HL-60/S4 (cell line): Measurements from ENCODE around the gene SLC38A9.
"Not testable (repeated sequence)": the region's sequence is repeated elsewhere in the genome, so short reads cannot be mapped to it uniquely, and the experiment has no call there.

Experiments used
- in situ Hi-C: fragments of 300-500 bp; cut with MboI; formaldehyde crosslinking; loops from 2 replicates; pipeline ENCODE4 v1.14.3; 2022; ENCODE audit warnings: low sequenced_read_pairs

The SLC38A9 gene, protein sequence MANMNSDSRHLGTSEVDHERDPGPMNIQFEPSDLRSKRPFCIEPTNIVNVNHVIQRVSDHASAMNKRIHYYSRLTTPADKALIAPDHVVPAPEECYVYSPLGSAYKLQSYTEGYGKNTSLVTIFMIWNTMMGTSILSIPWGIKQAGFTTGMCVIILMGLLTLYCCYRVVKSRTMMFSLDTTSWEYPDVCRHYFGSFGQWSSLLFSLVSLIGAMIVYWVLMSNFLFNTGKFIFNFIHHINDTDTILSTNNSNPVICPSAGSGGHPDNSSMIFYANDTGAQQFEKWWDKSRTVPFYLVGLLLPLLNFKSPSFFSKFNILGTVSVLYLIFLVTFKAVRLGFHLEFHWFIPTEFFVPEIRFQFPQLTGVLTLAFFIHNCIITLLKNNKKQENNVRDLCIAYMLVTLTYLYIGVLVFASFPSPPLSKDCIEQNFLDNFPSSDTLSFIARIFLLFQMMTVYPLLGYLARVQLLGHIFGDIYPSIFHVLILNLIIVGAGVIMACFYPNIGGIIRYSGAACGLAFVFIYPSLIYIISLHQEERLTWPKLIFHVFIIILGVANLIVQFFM

GRCh38 chr5:55712023-55712859 lies at the start of gene SLC38A9:
TSS of gene SLC38A9 (minus strand) at chr5:55712324. CDS start at chr5:55697958, 14,366 bp downstream.
- in situ Hi-C loops = no loop called here

DNA sequence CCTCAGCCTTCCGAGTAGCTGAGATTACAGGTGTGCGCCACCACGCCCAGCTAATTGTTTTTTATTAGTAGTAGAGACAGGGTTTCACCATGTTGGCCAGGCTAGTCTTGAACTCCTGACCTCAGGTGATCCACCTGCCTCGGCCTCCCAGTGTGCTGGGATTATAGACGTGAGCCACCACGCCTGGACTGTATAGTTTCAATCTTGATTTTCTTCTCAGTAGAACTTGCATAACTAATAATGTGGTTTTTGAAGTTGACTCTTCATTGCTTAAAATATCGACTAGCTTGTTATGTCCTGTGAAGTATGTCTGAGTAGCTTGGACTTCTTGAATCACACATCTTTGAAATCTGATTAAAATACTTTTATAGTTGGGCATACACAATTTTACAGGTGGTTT lies 49.6 kb upstream of the SLC38A9 start:
- in situ Hi-C loops = not testable (repeated sequence)

DNA sequence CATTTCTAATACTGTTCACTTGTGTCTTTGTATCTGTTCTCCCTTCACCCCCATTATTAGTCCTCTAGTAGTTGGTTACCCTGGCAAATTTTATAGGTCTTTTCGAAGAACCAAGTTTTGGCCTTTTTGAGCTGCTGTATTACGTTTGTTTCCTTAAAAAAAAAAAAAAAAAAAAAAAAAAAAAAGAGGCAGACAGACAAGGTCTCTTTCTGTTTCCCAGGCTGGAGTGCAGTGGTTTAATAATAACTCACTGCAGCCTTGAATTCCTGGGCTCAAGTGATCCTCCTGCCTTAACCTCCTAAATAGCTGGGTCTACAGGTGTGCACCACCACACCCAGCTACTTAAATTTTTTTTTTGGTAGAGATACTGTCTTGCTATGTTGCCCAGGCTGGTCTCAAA lies 46.6 kb upstream of the SLC38A9 start:
- in situ Hi-C loops = no loop called here

- in situ Hi-C loops = no loop called here
Measured at GRCh38 chr5:55758231-55758630, 46.1 kb upstream of the SLC38A9 start.

DNA sequence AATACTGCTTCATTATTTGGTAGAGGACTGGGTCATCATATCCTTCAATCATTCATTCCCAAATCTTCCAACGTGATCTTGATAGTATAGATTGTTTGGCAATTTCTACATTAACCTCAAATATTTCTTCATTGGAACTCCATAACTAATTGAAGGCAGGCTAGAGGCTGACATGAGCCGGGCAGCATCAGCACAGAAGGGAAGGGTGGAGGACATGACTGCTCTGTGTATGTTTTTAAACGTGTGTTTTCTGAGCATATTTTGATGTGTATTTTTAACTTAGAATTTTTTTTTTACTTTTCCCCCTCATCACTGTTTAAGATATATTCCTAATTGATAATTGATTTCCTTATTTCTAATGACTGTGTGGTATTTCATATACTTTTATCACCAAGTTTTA lies 38.4 kb upstream of the SLC38A9 start:
- in situ Hi-C loops = no loop called here

DNA sequence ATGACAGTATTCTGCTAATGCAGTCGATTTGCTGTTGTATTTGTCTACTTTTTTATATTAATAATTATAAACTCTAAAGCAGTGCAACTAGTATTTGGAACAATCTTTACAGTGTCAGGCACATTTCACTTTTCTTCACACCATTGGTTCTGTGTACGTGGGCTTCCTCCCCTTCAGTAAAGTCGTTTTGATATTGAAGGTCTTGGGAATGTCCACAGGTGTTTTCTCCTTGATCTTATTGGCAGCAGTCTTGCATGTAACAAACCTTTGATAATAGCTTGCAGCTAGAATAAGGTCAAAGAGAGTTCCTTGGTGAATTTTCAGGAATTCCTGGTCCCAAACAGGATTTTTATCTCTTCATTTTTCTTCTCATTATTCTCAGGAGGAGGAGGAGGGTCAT lies 37.9 kb upstream of the SLC38A9 start:
- in situ Hi-C loops = no loop called here

DNA sequence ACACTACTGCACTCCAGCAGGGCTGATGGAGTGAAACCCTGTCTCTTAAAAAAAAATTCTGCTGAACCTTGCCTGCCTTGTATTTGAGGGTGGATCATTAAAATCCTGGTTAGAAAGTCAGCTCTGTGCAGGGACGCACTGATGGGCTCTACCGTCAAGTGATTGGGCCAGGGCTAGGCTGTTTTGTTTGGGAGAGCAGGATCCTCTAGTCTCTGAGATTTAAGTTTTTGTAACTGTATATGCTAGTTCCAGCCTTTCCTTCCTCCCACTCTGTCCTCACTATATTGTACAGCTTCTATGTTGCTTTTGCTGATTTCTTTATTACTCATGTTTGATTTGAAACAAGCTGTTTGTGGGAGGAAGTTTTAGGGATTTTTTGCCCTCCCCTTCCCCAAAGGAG lies 37.3 kb upstream of the SLC38A9 start:
- in situ Hi-C loops = no loop called here

GRCh38 chr5:55747778-55748318 lies 35.7 kb upstream of the SLC38A9 start:
- in situ Hi-C loops = no loop called here

- in situ Hi-C loops = no loop called here
Measured at GRCh38 chr5:55742778-55743177, 30.7 kb upstream of the SLC38A9 start.

DNA sequence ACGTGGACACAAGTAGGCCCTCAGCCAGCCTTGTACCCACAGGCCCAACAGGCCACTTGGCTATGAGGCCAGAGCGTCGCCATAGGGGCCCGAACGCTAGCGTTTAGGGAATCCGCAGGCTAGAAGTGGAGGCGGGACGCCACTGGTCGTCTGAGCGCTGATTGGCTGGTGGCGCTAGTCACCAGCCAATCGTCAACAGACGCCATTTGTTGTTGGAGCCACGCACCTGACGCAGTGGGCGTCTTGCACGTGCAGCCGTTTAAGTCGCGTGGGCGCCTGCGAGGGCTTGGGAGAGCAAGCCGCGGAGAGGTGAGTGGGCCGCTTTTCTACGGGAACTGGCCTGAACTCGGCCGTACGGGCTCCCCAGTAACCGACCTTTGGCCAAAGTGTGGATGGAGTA lies 25.7 kb upstream of the SLC38A9 start, which contains the start of gene DDX4:
TSS of gene DDX4 (plus strand) at position 269 of the 400 bp plus-strand sequence. CDS start 903 bp downstream, outside the sequence.
- in situ Hi-C loops = no loop called here

DNA sequence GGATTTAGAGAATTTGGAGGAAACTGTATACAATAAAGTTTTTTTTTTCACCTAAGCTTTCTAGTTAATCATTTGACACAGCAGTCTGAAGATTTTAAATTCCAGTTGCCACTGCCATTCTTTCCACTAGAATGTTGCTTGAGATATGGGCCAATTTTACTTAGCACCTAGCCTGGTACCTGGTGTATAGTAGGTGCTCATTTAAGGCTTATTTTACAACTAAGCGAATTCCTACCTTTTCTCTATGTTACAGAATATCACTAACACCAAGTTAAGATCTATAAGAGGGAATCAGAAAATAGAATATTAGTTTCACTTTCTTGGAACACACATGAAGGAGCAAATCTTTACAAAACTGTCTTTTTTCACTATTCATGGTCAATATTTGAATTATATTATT lies 22.5 kb upstream of the SLC38A9 start:
- in situ Hi-C loops = no loop called here

- in situ Hi-C loops = no loop called here
Measured at GRCh38 chr5:55732585-55732984, 20.5 kb upstream of the SLC38A9 start.

DNA sequence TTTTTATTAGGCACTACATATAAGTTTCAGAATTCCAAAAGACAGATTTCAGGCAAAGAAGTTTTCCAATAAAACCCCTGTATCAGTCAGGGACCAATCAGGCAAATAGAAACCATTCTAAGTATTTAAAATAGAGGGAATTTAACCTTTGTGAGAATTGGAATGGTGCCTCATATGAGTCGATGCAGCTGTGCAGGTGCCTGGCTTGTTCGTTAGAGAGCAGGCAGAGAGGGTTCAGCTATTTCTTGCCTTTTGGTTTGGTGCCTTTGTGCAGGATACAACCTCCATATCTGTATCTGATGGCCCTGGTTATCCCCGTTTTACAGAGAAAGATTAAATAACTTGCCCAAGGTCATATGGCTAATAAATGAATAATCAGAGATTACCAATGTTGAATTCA lies 19.7 kb upstream of the SLC38A9 start:
- in situ Hi-C loops = no loop called here

- in situ Hi-C loops = no loop called here
Measured at GRCh38 chr5:55724281-55724680, 12.2 kb upstream of the SLC38A9 start.

DNA sequence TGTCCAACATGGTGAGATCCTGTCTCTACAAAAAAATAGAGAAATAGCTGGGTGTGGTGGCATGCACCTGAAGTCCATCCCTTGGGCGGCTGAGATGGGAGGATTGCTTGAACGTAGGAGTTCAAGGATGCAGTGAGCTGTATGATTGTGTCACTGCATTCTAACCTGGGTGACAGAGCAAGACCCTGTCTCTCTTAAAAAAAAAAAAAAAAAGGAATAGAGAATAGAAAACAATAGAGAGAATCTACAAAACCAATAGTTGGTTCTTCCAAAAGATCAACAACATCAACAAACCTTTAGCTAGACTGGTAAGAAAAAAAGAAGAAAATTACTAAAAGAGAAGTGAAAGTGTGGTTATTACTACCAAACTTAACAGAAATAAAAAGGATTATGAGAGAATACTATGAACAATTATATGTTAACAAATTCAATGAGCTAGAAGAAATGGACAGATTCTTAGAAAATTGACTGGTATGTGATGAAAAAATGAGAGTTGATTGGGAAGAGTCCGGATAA lies 8.1 kb upstream of the SLC38A9 start:
- in situ Hi-C loops = no loop called here

- in situ Hi-C loops = not testable (repeated sequence)
Measured at GRCh38 chr5:55719026-55719425, 6.9 kb upstream of the SLC38A9 start.

GRCh38 chr5:55715519-55716078 lies 3.5 kb upstream of the SLC38A9 start:
- in situ Hi-C loops = no loop called here

DNA sequence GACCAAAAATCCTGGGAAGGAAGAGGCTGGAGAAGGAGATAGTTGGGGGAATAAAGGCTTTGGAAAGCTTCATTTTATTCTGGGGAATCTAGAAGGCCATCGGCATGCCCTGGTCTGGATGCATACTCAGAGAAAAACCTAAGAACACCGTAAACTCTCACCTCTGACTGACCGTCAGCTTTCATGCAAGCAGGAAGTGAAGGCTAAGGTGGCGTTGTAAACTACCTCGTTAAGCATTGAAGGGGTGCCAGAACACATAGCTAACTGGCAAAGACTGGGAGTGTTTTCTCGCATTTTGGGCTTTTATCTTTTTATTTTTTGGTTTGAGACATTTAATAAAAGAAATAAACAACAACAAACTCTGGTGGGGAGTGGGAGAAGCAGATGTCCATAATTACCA lies 2.6 kb upstream of the SLC38A9 start:
- in situ Hi-C loops = no loop called here

- in situ Hi-C loops = no loop called here
Measured at GRCh38 chr5:55714339-55714738, 2.2 kb upstream of the SLC38A9 start.

DNA sequence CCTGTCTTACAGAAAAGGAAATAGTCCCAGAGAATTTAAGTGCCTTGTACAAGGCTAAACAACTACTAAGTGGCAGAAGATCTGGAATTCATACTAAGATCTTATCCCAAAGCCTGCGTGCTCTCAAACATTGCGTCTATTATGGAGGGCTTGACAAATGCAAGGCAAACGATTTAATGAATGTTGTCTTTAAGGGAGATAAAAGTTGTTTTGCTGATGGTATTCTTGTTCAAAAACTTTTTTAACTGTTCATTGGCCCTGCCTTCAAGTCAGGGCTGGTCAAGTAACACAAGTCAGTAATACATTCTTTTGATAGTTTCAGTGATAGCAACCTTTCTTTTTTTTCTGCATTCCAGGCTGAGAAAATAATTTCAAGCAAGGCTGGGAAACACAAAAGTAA lies 1.7 kb upstream of the SLC38A9 start:
- in situ Hi-C loops = no loop called here

- in situ Hi-C loops = no loop called here
Measured at GRCh38 chr5:55711507-55712022, 559 bp downstream of the SLC38A9 start.
